H9 (cell line): ENCODE results near the gene TAF10. TPM values are rescaled to one million over a fixed set of nuclear protein-coding genes. Genes with fewer than 3 reads are reported as not detected.
A peak's percentile ranks its signal among the peaks of the same experiment; 100 is the strongest.

Source experiments
- DNase-seq: peaks from one replicate; pipeline ENCODE4 v3.0.0-alpha.2; 2017
- H2AFZ ChIP-seq: one replicate; pipeline ENCODE4 v1.6.1; 2013; ENCODE audit warnings: mild to moderate bottlenecking, low read length, control low read depth, moderate library complexity
- H2AK5ac ChIP-seq: 2 replicates; pipeline ENCODE4 v1.6.1; 2013; ENCODE audit warnings: low read length, control low read depth, mixed read lengths; ENCODE audit not compliant: insufficient read length
- H2BK120ac ChIP-seq: one replicate; pipeline ENCODE4 v1.6.1; 2013; ENCODE audit warnings: low read depth, mild to moderate bottlenecking, low read length, control low read depth, inconsistent platforms; ENCODE audit not compliant: poor library complexity, severe bottlenecking
- H2BK12ac ChIP-seq: 2 replicates; pipeline ENCODE4 v1.6.1; 2013; ENCODE audit warnings: low read length, control low read depth, mixed read lengths, low read depth; ENCODE audit not compliant: insufficient read length
- H2BK15ac ChIP-seq: 2 replicates; pipeline ENCODE4 v1.6.1; 2013; ENCODE audit warnings: low read depth, low read length, control low read depth
- H2BK20ac ChIP-seq: one replicate; pipeline ENCODE4 v1.6.1; 2013; ENCODE audit warnings: low read depth, mild to moderate bottlenecking, low read length, control low read depth, inconsistent platforms; ENCODE audit not compliant: poor library complexity, severe bottlenecking
- H2BK5ac ChIP-seq: 2 replicates; pipeline ENCODE4 v1.6.1; 2013; ENCODE audit warnings: low read length, control low read depth, mixed read lengths; ENCODE audit not compliant: insufficient read length
- H3K14ac ChIP-seq: 2 replicates; pipeline ENCODE4 v1.6.1; 2013; ENCODE audit warnings: low read length, control low read depth; ENCODE audit not compliant: insufficient read depth
- H3K18ac ChIP-seq: 2 replicates; pipeline ENCODE4 v1.6.1; 2013; ENCODE audit warnings: low read depth, mild to moderate bottlenecking, mixed read lengths, low read length, control low read depth; ENCODE audit not compliant: insufficient read length
- H3K23ac ChIP-seq: 2 replicates; pipeline ENCODE4 v1.6.1; 2013; ENCODE audit warnings: low read length, control low read depth, mixed read lengths, low read depth; ENCODE audit not compliant: insufficient read length
- H3K23me2 ChIP-seq: 2 replicates; pipeline ENCODE4 v1.6.1; 2013; ENCODE audit warnings: low read depth, mild to moderate bottlenecking, mixed read lengths, low read length, control low read depth; ENCODE audit not compliant: insufficient read length, poor library complexity, severe bottlenecking
- H3K27ac ChIP-seq: 2 replicates; pipeline ENCODE4 v1.5.1; 2013; ENCODE audit warnings: low read length, control low read depth, mixed read lengths, low read depth; ENCODE audit not compliant: insufficient read length
- H3K27me3 ChIP-seq: 2 replicates; pipeline ENCODE4 v1.6.1; 2013; ENCODE audit warnings: low read length, control low read depth, inconsistent platforms; ENCODE audit not compliant: insufficient read depth
- H3K4ac ChIP-seq: 2 replicates; pipeline ENCODE4 v1.6.1; 2013; ENCODE audit warnings: low read depth, mild to moderate bottlenecking, control low read depth, inconsistent platforms, low read length, moderate library complexity
- H3K4me1 ChIP-seq: 2 replicates; pipeline ENCODE4 v1.6.1; 2013; ENCODE audit warnings: low read length, control low read depth, inconsistent platforms; ENCODE audit not compliant: insufficient read depth
- H3K4me2 ChIP-seq: 2 replicates; pipeline ENCODE4 v1.6.1; 2013; ENCODE audit warnings: low read length, control low read depth, mixed read lengths; ENCODE audit not compliant: insufficient read length, insufficient read depth
- H3K56ac ChIP-seq: 2 replicates; pipeline ENCODE4 v1.6.1; 2013; ENCODE audit warnings: low read depth, mild to moderate bottlenecking, mixed read lengths, low read length, control low read depth; ENCODE audit not compliant: insufficient read length
- H3K79me1 ChIP-seq: 2 replicates; pipeline ENCODE4 v1.6.1; 2013; ENCODE audit warnings: low read depth, mild to moderate bottlenecking, moderate library complexity, low read length, control low read depth, inconsistent platforms; ENCODE audit not compliant: insufficient read depth, poor library complexity, severe bottlenecking
- H3K79me2 ChIP-seq: 2 replicates; pipeline ENCODE4 v1.6.1; 2013; ENCODE audit warnings: low read length, control low read depth, inconsistent platforms; ENCODE audit not compliant: insufficient read depth
- H3K9ac ChIP-seq: 2 replicates; pipeline ENCODE4 v1.6.1; 2013; ENCODE audit warnings: low read length, control low read depth, mixed read lengths; ENCODE audit not compliant: insufficient read length; ENCODE audit errors: extremely low read depth
- H3K9me3 ChIP-seq: one replicate; pipeline ENCODE4 v1.6.1; 2013; ENCODE audit warnings: low read depth, low read length, inconsistent platforms; ENCODE audit not compliant: control insufficient read depth
- H3T11ph ChIP-seq: one replicate; pipeline ENCODE4 v1.6.1; 2013; ENCODE audit warnings: mild to moderate bottlenecking, low read length, control low read depth, inconsistent platforms
- H4K20me1 ChIP-seq: one replicate; pipeline ENCODE4 v1.6.1; 2013; ENCODE audit not compliant: control insufficient read depth, insufficient read length, insufficient read depth
- H4K5ac ChIP-seq: 2 replicates; pipeline ENCODE4 v1.6.1; 2013; ENCODE audit warnings: low read depth, mild to moderate bottlenecking, mixed read lengths, low read length, control low read depth; ENCODE audit not compliant: insufficient read length
- H4K8ac ChIP-seq: replicated peaks from 2 replicates; pipeline ENCODE4 v1.6.1; 2013; ENCODE audit warnings: low read length, control low read depth, mixed read lengths, low read depth; ENCODE audit not compliant: insufficient read length
- H4K91ac ChIP-seq: 2 replicates; pipeline ENCODE4 v1.6.1; 2013; ENCODE audit warnings: low read depth, mild to moderate bottlenecking, moderate library complexity, mixed read lengths, low read length, control low read depth; ENCODE audit not compliant: insufficient read length
- H3K27ac Mint-ChIP-seq, 3 experiments: 2 replicates in 2 of 3; 3 replicates in 1 of 3; pipeline ENCODE4 v1.8.0; 2020 to 2021; ENCODE audit warnings: mixed read lengths in 3 of 3, mild to moderate bottlenecking in 1 of 3, moderate library complexity in 1 of 3
- H3K27me3 Mint-ChIP-seq: 2 replicates; pipeline ENCODE4 v1.8.0; 2021; ENCODE audit warnings: low read depth, mild to moderate bottlenecking, moderate library complexity, mixed read lengths
- H3K36me3 Mint-ChIP-seq, 3 experiments: 2 replicates in 2 of 3; 3 replicates in 1 of 3; pipeline ENCODE4 v1.8.0; 2020 to 2021; ENCODE audit warnings: low read depth in 3 of 3, mixed read lengths in 3 of 3; ENCODE audit not compliant: insufficient read depth in 1 of 3
- H3K4me1 Mint-ChIP-seq, 2 experiments: 2 replicates each; pipeline ENCODE4 v1.8.0; 2020; ENCODE audit warnings: mixed read lengths in 2 of 2
- H3K4me3 Mint-ChIP-seq, 2 experiments: 2 replicates in 1 of 2; 3 replicates in 1 of 2; pipeline ENCODE4 v1.8.0; 2020 to 2021; ENCODE audit warnings: mild to moderate bottlenecking in 2 of 2, mixed read lengths in 2 of 2, moderate library complexity in 1 of 2
- H3K9me3 Mint-ChIP-seq, 2 experiments: 2 replicates in 1 of 2; 3 replicates in 1 of 2; pipeline ENCODE4 v1.8.0; 2020; ENCODE audit warnings: mild to moderate bottlenecking in 2 of 2, mixed read lengths in 2 of 2, moderate library complexity in 1 of 2
- WGBS: extraction: QIAGEN DNeasy Blood & Tissue Kit; methylation state at CpG from one replicate; pipeline ENCODE4 v1.1.7; 2013; ENCODE audit warnings: missing lambda C conversion rate, low lambda C conversion rate, mixed read lengths; ENCODE audit not compliant: insufficient read length; ENCODE audit errors: extremely low coverage; 5-methylcytosine and 5-hydroxymethylcytosine counted together
- total RNA-seq: library from RNA; stranded (reverse); gene quantifications from 2 replicates; pipeline ENCODE4 v1.2.1, GENCODE V29; 2021
- TF ChIP-seq, protein P1 (sequence below): fragments of 200-600 bp; sonication (generic); conservative IDR thresholded peaks from 3 replicates; pipeline ENCODE4 v1.8.0; 2021; ENCODE audit warnings: antibody characterized with exemption, mild to moderate bottlenecking

Gene TAF10
- total RNA-seq, 1 experiment from 2014 or later: 198 TPM

DNA sequence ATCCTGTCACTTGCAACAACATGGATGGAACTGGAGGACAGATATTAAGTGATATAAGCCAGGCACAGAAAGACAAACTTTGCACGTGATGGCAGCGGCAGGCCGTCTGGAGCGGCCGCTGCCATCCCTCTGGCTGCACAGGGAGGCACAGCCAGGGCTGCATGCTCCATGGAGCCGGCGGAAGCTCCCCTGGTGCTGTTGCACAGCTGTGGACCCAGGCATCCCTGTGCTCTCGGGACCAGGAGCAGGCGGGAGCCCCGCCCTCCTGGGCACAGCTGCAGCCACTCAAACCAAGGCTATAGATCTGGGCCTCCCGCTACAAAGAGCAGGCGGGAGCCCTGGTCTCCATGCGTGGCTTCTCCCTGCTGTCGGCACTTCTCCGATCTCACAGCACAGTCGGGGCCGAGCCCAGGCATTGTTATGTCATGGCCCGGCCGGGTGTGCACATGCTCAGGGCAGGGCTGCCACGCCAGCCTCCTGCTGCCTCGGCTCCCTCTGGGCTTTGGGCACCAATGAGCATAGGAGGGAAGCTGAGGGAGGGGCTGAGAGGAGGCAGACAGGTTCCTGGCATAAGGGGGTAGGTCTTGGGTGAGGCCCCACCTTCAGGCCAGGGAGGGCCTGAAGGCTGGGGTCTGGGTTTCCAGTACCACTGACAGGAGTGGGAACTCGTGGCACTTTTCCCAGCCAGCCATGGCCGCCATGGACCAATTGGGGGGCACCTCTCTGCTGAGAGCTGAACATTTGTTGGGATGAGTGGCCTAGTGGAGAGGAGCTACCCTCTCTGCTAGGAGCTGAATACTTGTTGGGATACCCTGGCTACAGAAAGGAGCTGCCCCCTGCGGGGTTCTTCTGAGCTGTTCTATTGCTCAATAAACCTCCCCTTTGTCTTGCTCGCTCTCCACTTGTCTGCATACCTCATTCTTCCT, 25.3 kb downstream of the TAF10 start:
- Histone ChIP-seq H3T11ph (no peak overlapping the region), H3K27ac (no peak overlapping the region), H2BK12ac (no peak overlapping the region), H4K8ac (no peak overlapping the region), H3K9ac (no peak overlapping the region), H2BK20ac (no peak overlapping the region), H3K18ac (no peak overlapping the region), H3K23me2 (no peaks in the 10 kb centered on the region), H3K79me1 (no peaks in the 10 kb centered on the region), H4K20me1 (no peaks in the 10 kb centered on the region), H3K4ac (no peak overlapping the region), H3K79me2 (no peaks in the 10 kb centered on the region), H3K4me2 (no peak overlapping the region), H3K56ac (no peak overlapping the region), H3K4me1 (no peaks in the 10 kb centered on the region), H4K5ac (no peak overlapping the region), H2AK5ac (no peak overlapping the region), H3K23ac (no peak overlapping the region), H2AFZ (no peak overlapping the region), H3K9me3 (no peaks in the 10 kb centered on the region), H2BK5ac (no peak overlapping the region), H3K14ac (no peak overlapping the region), H2BK15ac (no peak overlapping the region), H3K27me3 (no peaks in the 10 kb centered on the region), H4K91ac (no peak overlapping the region), H2BK120ac (no peak overlapping the region)
- Mint-ChIP-seq H3K4me3 (no peak overlapping the region), H3K9me3 (peaks cover 19 to 20% of the 10 kb centered on the region in 2 experiments), H3K27me3 (no peaks in the 10 kb centered on the region), H3K4me1 (peaks cover under 1% of the 10 kb centered on the region in 2 experiments; a peak in 3 of 4 replicates), H3K36me3 (peaks cover 7 to 17% (median 9%) of the 10 kb centered on the region in 3 experiments; a peak in 5 of 7 replicates), H3K27ac (peak overlapping the region in 1 of 3 experiments; percentile 46; a peak in 1 of 7 replicates)
- peak; percentile 77 for DNase-seq
- TF ChIP-seq, protein P1, sequence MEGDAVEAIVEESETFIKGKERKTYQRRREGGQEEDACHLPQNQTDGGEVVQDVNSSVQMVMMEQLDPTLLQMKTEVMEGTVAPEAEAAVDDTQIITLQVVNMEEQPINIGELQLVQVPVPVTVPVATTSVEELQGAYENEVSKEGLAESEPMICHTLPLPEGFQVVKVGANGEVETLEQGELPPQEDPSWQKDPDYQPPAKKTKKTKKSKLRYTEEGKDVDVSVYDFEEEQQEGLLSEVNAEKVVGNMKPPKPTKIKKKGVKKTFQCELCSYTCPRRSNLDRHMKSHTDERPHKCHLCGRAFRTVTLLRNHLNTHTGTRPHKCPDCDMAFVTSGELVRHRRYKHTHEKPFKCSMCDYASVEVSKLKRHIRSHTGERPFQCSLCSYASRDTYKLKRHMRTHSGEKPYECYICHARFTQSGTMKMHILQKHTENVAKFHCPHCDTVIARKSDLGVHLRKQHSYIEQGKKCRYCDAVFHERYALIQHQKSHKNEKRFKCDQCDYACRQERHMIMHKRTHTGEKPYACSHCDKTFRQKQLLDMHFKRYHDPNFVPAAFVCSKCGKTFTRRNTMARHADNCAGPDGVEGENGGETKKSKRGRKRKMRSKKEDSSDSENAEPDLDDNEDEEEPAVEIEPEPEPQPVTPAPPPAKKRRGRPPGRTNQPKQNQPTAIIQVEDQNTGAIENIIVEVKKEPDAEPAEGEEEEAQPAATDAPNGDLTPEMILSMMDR: no peak
- no CpG with 5 or more reads among the region's 25 CpGs for WGBS
